ENCODE results near the gene TBC1D9B. TPM values are rescaled to one million over a fixed set of nuclear protein-coding genes. Genes with fewer than 3 reads are reported as not detected.

TBC1D9B gene
- 83.0 and 88.1 TPM in 2 replicates for total RNA-seq

GRCh38 chr5:179907556-179908324, at the start of gene TBC1D9B:
Gene TBC1D9B, minus strand, starts transcription at chr5:179907897. Its CDS starts 76 bp downstream, at chr5:179907821.

GRCh38 chr5:179858586-179859427, 48.9 kb downstream of the TBC1D9B start, which contains the start of gene MRNIP:
Gene MRNIP, minus strand, starts transcription at chr5:179858817. Its CDS starts 21 bp downstream, at chr5:179858796.

GRCh38 chr5:179820483-179821297, 87.0 kb downstream of the TBC1D9B start, which contains the start of gene SQSTM1:
Gene SQSTM1, plus strand, starts transcription at chr5:179820905. Its CDS starts 32 bp downstream, at chr5:179820937.

Other genes starting within 250 kb of the TBC1D9B start
- gene CBY3, start 226.9 kb downstream of the TBC1D9B start, total RNA-seq: not detected in 2 replicates
- 434 and 490 TPM in 2 replicates for gene CANX, start 208.9 kb downstream of the TBC1D9B start, total RNA-seq
- 12.5 and 14.4 TPM in 2 replicates for gene MAML1, start 175.1 kb downstream of the TBC1D9B start, total RNA-seq
- 9.9 and 13.9 TPM in 2 replicates for gene LTC4S, start 113.9 kb downstream of the TBC1D9B start, total RNA-seq
- 154 and 178 TPM in 2 replicates for gene MGAT4B, start 101.0 kb downstream of the TBC1D9B start, total RNA-seq
- gene SQSTM1, start 87.0 kb downstream of the TBC1D9B start, total RNA-seq: 292 and 448 TPM in 2 replicates
- 7.6 and 7.8 TPM in 2 replicates for gene MRNIP, start 49.1 kb downstream of the TBC1D9B start, total RNA-seq
- 36.6 and 40.8 TPM in 2 replicates for gene RNF130, start 163.9 kb upstream of the TBC1D9B start, total RNA-seq